ENCODE data around the gene CAPN15.

GRCh38 chr16:580141-580945 lies 52.8 kb downstream of the CAPN15 start:
- TF ChIP-seq, protein P1, sequence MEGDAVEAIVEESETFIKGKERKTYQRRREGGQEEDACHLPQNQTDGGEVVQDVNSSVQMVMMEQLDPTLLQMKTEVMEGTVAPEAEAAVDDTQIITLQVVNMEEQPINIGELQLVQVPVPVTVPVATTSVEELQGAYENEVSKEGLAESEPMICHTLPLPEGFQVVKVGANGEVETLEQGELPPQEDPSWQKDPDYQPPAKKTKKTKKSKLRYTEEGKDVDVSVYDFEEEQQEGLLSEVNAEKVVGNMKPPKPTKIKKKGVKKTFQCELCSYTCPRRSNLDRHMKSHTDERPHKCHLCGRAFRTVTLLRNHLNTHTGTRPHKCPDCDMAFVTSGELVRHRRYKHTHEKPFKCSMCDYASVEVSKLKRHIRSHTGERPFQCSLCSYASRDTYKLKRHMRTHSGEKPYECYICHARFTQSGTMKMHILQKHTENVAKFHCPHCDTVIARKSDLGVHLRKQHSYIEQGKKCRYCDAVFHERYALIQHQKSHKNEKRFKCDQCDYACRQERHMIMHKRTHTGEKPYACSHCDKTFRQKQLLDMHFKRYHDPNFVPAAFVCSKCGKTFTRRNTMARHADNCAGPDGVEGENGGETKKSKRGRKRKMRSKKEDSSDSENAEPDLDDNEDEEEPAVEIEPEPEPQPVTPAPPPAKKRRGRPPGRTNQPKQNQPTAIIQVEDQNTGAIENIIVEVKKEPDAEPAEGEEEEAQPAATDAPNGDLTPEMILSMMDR (IDR thresholded peaks at IDR 0.05), result no peak
- no peak for TF ChIP-seq POLR2A (IDR thresholded peaks at IDR 0.05)

All from heart left ventricle (tissue), 13 donors.